ENCODE results near the gene PTK6.
A peak's percentile ranks its signal among the peaks of the same experiment; 100 is the strongest.

PTK6 gene

DNA sequence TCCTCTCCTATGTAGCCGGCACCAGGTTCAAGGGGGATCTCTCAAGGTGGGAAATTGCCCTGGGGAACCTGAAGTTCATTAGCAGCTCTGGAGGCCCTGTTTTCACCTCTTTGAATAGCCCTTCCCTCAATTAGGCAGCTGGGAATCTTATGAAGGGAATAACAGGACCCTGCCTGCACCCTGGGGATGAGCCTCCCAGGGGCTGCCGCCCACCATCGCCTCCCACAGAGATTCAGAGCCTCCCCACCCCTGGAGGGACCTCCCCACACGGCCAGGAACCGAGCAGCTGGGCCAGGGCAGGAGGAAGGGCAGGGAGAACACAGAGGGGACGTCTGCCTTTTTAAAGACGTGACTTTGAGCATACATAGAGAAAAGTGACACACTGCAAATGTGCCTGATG is 33.7 kb downstream of the PTK6 start:
- no peak for DNase-seq

- no peak for DNase-seq
Measured at GRCh38 chr20:63502671-63503172, 34.5 kb downstream of the PTK6 start.

DNA sequence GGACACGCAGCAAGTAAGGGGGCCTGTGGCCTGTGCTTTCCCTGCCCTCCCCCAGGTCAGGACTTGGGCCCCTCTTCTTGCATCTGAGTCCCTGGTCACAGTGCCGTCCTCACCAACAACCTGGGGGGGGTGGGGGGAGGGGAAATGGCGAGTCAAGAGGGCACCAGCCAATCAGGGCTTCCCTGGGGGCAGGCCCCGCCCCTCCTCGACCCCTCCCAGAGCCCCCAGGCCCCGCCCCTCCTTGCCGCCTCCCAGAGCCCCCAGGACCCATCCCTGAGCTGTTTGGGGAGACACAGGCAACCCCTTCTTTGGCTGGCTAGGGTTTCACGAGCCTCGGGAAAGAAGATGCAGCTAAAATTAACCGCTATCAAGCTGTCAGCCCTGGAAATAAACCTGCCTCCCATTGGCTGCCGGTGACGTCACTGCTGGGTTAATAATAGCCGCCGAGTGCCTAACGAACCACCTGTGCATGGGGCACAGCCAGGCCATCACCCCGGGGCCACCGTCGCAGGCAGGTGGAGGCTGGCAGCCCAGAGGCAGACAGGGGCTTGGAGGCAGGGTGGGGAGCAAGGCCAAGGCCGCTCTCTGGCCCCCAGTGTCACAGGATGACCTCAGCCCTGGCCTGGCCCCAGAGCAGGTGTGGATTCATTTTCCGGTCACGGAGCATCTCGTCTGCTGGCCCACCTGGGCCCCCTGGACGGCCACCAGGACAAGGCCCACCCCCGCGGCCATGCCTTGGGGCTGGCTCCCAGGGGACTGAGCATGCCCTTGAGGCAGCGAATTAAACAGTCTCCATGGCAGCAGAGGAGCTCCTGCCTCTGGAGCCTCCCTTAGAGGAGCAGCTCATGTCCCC is 35.1 kb downstream of the PTK6 start:
- no peak for DNase-seq

- no peak for DNase-seq
Measured at GRCh38 chr20:63500902-63501817, 36.0 kb downstream of the PTK6 start.

DNA sequence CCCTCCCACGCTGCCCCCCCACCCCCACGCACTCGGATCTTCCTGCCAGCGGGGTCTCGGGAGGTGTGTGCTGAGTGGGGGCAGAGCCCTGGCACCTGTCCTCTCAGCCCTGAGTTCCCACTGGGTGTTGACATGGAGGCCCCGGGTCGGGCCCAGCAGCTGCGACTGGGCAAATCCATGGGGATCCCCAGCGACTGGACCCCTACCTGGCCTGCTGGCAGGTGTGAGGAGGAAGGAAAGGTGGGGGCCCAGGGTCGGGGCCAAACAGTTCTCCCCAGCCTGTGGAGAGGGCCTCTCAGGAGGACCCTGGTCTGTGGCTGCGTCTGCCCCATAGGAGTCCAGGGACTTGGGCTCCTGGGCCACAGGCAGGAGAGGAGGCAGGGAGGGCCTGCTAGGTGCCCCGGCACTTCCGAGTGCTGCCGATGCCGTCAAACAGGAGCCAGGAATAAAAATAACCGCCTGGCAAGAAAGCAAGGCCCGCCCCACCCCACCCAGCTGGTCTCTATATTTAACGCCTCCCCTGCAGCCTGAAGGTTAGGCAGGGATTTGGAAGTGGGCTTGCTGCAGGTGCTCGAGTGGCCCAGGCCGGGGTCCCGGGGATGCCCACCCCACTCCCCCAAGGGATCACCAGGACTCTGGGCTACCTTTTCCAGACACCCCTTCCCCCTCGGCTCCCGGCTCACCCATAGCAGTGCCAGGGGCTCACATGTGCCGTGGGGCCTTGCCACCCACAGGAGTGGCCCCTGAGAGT is 36.9 kb downstream of the PTK6 start:
- no peak for DNase-seq

DNA sequence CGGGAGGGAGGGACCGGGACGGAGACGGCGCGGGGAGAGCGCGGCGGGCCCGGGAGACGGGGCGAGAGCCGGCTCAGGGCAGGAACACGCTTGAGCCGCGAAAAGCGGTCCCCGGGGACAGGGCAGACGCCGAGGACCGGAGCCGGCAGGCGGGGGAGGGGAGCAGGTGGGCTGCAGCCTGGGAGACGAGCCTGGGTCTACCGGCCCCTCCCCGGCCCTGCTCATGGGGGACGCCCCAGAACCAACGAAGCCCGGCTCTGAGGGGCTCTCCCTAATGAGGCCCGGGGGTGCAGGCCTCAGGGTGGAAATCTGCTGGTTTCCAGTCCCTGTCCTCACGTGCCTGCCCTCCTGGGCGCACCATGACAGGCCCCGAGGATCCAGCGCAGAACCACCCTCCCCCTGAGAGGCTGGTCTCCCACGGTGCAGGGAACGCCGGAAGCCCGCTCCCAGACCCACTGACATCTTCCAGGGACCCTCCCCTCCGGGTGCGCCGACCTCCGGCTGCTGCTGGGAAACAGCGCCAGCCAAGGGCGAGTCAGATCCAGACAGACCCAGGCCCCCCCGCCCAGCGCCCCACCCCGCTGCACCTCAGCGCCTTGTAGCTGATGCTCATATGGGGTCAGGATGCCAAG is 37.7 kb downstream of the PTK6 start:
- no peak for DNase-seq

GRCh38 chr20:63498960-63499337 is 38.2 kb downstream of the PTK6 start, which contains the start of gene EEF1A2:
Gene EEF1A2 (minus strand): TSS chr20:63499083. CDS start chr20:63497763, 1,320 bp downstream.
- DNase-seq = no peak

GRCh38 chr20:63497946-63498935 is 38.9 kb downstream of the PTK6 start:
- no peak for DNase-seq

DNA sequence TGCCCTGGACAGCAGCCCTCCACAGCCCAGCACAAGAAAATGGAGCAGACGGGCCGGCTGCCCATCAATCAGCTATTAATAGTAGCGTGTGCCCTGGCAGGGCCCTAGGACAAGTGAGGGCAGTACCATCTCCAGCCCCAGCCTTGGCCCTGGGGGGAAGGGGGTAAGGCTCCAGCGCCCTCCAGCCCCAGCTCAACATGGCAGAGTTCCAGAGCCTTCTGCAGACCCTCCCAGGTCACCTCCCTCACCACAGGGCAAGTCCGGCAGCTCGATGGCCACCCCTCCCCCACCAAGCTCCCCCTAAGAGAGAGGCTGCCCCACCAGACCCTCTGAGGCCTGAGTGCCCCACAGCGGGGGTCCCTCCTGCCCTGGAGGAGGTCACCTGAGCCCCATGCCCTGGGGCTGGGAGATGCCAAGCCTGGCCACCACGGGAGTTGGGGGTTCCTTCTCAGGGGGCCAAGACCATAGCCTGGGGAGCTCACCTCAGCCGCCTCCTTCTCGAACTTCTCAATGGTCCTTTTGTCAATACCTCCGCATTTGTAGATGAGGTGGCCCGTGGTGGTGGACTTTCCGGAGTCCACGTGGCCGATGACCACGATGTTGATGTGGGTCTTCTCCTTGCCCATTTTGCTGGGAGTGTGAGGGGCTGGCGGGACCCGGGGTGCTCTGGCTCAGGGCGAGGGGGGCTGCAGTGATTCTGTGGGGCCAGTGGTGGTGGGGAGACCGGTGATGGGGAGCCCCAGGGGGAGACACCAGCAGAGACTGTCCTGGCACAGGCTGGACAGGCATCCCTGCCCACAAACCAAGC is 39.8 kb downstream of the PTK6 start:
- DNase-seq = no peak

DNA sequence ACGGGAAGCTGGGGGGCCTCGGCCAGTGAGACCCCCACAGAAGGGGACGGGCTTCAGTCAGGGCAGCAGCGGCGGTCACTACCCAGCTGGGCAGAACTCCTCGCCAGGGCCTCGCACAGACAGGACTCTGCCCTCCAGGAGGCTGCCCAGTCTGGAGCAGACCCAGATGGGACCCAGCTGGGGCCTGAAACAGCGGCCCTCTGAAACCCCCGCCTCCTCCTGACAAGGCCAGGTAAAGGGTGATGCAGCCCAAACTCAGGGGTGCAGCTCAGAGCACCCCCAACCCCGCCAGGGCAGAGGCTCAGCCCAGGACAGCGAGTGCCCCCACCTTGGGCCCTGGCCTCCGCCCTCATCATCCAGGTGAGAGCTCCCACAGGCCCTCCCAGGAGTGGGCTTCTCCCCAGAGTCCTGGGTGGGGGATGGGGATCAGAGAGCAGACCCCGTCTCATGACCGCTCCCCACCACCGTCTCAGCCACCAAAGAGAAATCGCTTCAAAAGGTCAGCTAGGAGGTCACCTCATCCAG is 40.5 kb downstream of the PTK6 start:
- no peak for DNase-seq

- DNase-seq = peak; percentile 81
Measured at GRCh38 chr20:63495741-63496595, 41.2 kb downstream of the PTK6 start.

- no peak for DNase-seq
Measured at GRCh38 chr20:63495167-63495720, 41.9 kb downstream of the PTK6 start.

- no peak for DNase-seq
Measured at GRCh38 chr20:63494420-63495166, 42.6 kb downstream of the PTK6 start.

DNA sequence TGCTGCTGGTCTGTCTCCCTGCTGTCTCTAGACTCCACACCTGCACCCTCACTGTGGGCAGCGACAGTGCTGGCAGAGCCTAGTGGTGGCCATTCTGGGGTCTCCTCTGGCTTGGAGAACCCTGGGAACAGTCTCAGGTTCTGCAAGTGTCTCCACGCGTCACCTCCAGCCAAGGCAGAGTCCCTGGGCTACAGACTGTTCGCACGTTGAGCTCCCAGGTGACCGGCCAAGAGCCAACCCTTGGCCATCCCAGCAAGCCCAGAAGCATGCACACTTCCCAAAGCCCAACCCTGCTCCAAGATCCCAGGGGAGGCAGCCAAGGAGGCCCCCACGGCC is 43.1 kb downstream of the PTK6 start:
- no peak for DNase-seq

- no peak for DNase-seq
Measured at GRCh38 chr20:63493563-63494020, 43.6 kb downstream of the PTK6 start.

GRCh38 chr20:63492982-63493381 is 44.2 kb downstream of the PTK6 start:
- no peak for DNase-seq

DNA sequence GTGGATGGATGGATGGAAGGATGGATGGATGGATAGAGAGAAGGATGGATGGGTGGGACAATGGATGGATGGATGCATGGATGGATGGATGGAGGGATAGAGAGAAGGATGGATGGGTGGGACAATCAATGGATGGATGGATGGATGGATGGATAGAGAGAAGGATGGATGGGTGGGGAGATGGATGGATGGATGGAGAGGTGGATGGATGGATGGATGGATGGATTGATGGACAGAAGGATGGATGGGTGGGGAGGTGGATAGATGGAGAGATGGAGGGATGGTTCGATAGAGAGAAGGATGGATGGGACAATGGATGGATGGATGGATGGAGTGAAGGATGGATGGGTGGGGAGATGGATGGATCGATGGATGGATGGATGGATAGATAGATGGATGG is 44.7 kb downstream of the PTK6 start:
- DNase-seq = no peak

Data from activated CD4-positive, CD25-positive, alpha-beta regulatory T cell treated with anti-CD3 and anti-CD28 coated beads, Interleukin-2, amount 50 U/mL, for 72 hours (primary cell).